ENCODE results near the gene KCNG2. TPM values are rescaled to one million over a fixed set of nuclear protein-coding genes. Genes with fewer than 3 reads are reported as not detected.
"Not testable (repeated sequence)": the region's sequence is repeated elsewhere in the genome, so short reads cannot be mapped to it uniquely, and the experiment has no call there.

KCNG2 gene
- total and polyA plus RNA-seq, 2 of the 8 experiments (the other 6 are each of a cell fraction or from before 2014, with no cell fraction given) = 0.19 to 0.74 TPM

GRCh38 chr18:79752946-79753345, 44.8 kb upstream of the KCNG2 start:
- CTCF ChIA-PET (ENCODE audit: partially characterized antibody) = interaction anchor here (1.1 to 1.3 kb wide), 4 partner anchors 20 to 73 kb away, joined by 3 to 5 read pairs (median 4); no protein-coding TSS in a partner anchor
- 96% methylated on average over 7 of the region's 8 CpGs; no CpG with 5 or more reads in 1 of the 2 experiments for WGBS, 2 experiments (ENCODE audit: extremely low coverage in 1 of 2, insufficient coverage in 1 of 2, insufficient read length in 1 of 2, insufficient replicate concordance in 2 of 2, low coverage in 1 of 2, low lambda C conversion rate in 2 of 2, missing lambda C conversion rate in 1 of 2)
- H3K23me2 ChIP-seq (ENCODE audit: low read depth, low read length) = not testable (repeated sequence)

More at GRCh38 chr18:79752946-79753345, 44.8 kb upstream of the KCNG2 start:
- H3K23ac ChIP-seq (ENCODE audit: insufficient read length); H4K91ac ChIP-seq (replicated peaks; ENCODE audit: insufficient read length, low read length); H4K20me1 ChIP-seq (replicated peaks in 1 of 2; ENCODE audit: control insufficient read depth in 1 of 2, insufficient read depth in 2 of 2, low read length in 2 of 2); H3K4ac ChIP-seq (replicated peaks; ENCODE audit: insufficient read length, low read depth, low read length); H2AK5ac ChIP-seq (ENCODE audit: low read depth, low read length); H2AFZ ChIP-seq (ENCODE audit: low read length); H3K27ac ChIP-seq (ENCODE audit: low read depth, low read length); H3K79me2 ChIP-seq (ENCODE audit: control insufficient read depth in 1 of 2, insufficient read depth in 2 of 2, low read length in 2 of 2); H4K5ac ChIP-seq (ENCODE audit: insufficient read length, low read depth, low read length); FAIRE-seq; H2BK15ac ChIP-seq (ENCODE audit: low read length); H3K9me3 ChIP-seq (ENCODE audit: insufficient read depth in 2 of 2, low read depth in 1 of 2, low read length in 1 of 2); H3K79me1 ChIP-seq (ENCODE audit: low read depth, low read length); H3K4me1 ChIP-seq (replicated peaks in 1 of 4; ENCODE audit: control insufficient read depth in 3 of 4, insufficient read depth in 4 of 4, low read length in 3 of 4); H3K9ac ChIP-seq (replicated peaks in 1 of 4; ENCODE audit: extremely low read depth in 1 of 4, low read depth in 3 of 4, low read length in 3 of 4); H4K8ac ChIP-seq (ENCODE audit: extremely low read depth, insufficient read depth, low read length); H3K18ac ChIP-seq (ENCODE audit: extremely low read depth, low read length); DNase-seq (ENCODE audit: low read depth in 1 of 2, low spot score in 2 of 2); H3K14ac ChIP-seq (ENCODE audit: insufficient read length); H3K4me2 ChIP-seq (ENCODE audit: insufficient read depth in 1 of 2, low read depth in 2 of 2, low read length in 2 of 2); POLR2A ChIA-PET (ENCODE audit: partially characterized antibody); H3K4me3 ChIP-seq (ENCODE audit: extremely low read depth in 1 of 4, insufficient read depth in 2 of 4, low read depth in 3 of 4, low read length in 4 of 4); H3K56ac ChIP-seq (replicated peaks; ENCODE audit: insufficient read length, low read depth, low read length); H2BK12ac ChIP-seq (ENCODE audit: low read depth, low read length); H2BK5ac ChIP-seq (ENCODE audit: low read depth, low read length); H3K27me3 ChIP-seq (replicated peaks in 1 of 4; ENCODE audit: control insufficient read depth in 3 of 4, extremely low read depth in 1 of 4, insufficient read depth in 3 of 4, low read length in 3 of 4); H2BK120ac ChIP-seq (replicated peaks; ENCODE audit: low read depth, low read length); H2BK20ac ChIP-seq (ENCODE audit: low read length): not testable (repeated sequence)
- H3K36me3 ChIP-seq (ENCODE audit: control insufficient read depth in 2 of 4, insufficient read depth in 4 of 4, low read length in 3 of 4) = peaks cover 4 to 18% (median 10%) of the 10 kb centered on the region in 4 experiments; a peak in 6 of 8 replicates
- TF ChIP-seq, protein P1, sequence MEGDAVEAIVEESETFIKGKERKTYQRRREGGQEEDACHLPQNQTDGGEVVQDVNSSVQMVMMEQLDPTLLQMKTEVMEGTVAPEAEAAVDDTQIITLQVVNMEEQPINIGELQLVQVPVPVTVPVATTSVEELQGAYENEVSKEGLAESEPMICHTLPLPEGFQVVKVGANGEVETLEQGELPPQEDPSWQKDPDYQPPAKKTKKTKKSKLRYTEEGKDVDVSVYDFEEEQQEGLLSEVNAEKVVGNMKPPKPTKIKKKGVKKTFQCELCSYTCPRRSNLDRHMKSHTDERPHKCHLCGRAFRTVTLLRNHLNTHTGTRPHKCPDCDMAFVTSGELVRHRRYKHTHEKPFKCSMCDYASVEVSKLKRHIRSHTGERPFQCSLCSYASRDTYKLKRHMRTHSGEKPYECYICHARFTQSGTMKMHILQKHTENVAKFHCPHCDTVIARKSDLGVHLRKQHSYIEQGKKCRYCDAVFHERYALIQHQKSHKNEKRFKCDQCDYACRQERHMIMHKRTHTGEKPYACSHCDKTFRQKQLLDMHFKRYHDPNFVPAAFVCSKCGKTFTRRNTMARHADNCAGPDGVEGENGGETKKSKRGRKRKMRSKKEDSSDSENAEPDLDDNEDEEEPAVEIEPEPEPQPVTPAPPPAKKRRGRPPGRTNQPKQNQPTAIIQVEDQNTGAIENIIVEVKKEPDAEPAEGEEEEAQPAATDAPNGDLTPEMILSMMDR (IDR thresholded peaks at IDR 0.05; ENCODE audit: control extremely low read depth in 1 of 3, insufficient read depth in 1 of 3, low read depth in 1 of 3, low read length in 3 of 3) = peak in 1 of 3 experiments; percentile 41; a peak in 2 of 4 replicates

All from H1 (cell line).